ENCODE results near the gene TMEM164.

The TMEM164 gene

GRCh38 chrX:110055616-110056015 is 52.7 kb downstream of the TMEM164 start:
- Histone ChIP-seq H3K27me3 (ENCODE audit: control insufficient read depth, insufficient read depth, low read length) (no peaks in the 10 kb centered on the region; the same call in 1 of the 2 replicates), H3K36me3 (ENCODE audit: control insufficient read depth, insufficient read depth, low read length) (no peaks in the 10 kb centered on the region), H3K27ac (ENCODE audit: low read depth, low read length) (no peak overlapping the region), H3K9me3 (ENCODE audit: control insufficient read depth, insufficient read depth, low read length) (no peaks in the 10 kb centered on the region), H3K9ac (ENCODE audit: low read depth, low read length) (no peak overlapping the region), H3K4me1 (ENCODE audit: control insufficient read depth, insufficient read depth, low read length) (peaks cover 10% of the 10 kb centered on the region), H3K4me3 (ENCODE audit: low read depth, low read length) (no peak overlapping the region)

- Histone ChIP-seq H3K4me1 (ENCODE audit: control insufficient read depth, insufficient read depth, low read length) (peaks cover 2% of the 10 kb centered on the region), H3K27ac (ENCODE audit: low read depth, low read length) (no peak overlapping the region), H3K4me3 (ENCODE audit: low read depth, low read length) (no peak overlapping the region), H3K9ac (ENCODE audit: low read depth, low read length) (no peak overlapping the region), H3K27me3 (ENCODE audit: control insufficient read depth, insufficient read depth, low read length) (no peaks in the 10 kb centered on the region; the same call in 1 of the 2 replicates), H3K36me3 (ENCODE audit: control insufficient read depth, insufficient read depth, low read length) (no peaks in the 10 kb centered on the region), H3K9me3 (ENCODE audit: control insufficient read depth, insufficient read depth, low read length) (no peaks in the 10 kb centered on the region)
Observed at GRCh38 chrX:110056419-110056818, 53.5 kb downstream of the TMEM164 start.

GRCh38 chrX:110059410-110059809 is 56.5 kb downstream of the TMEM164 start:
- H3K27ac ChIP-seq (ENCODE audit: low read depth, low read length): no peak overlapping the region
- H3K9ac ChIP-seq (ENCODE audit: low read depth, low read length): no peak overlapping the region
- no peaks in the 10 kb centered on the region for H3K9me3 ChIP-seq (ENCODE audit: control insufficient read depth, insufficient read depth, low read length)
- no peaks in the 10 kb centered on the region for H3K4me1 ChIP-seq (ENCODE audit: control insufficient read depth, insufficient read depth, low read length)
- H3K4me3 ChIP-seq (ENCODE audit: low read depth, low read length): no peak overlapping the region
- no peaks in the 10 kb centered on the region for H3K36me3 ChIP-seq (ENCODE audit: control insufficient read depth, insufficient read depth, low read length)
- no peaks in the 10 kb centered on the region; the same call in 1 of the 2 replicates for H3K27me3 ChIP-seq (ENCODE audit: control insufficient read depth, insufficient read depth, low read length)

- Histone ChIP-seq H3K9ac (ENCODE audit: low read depth, low read length) (no peak overlapping the region), H3K27me3 (ENCODE audit: control insufficient read depth, insufficient read depth, low read length) (no peaks in the 10 kb centered on the region; the same call in 1 of the 2 replicates), H3K4me1 (ENCODE audit: control insufficient read depth, insufficient read depth, low read length) (no peaks in the 10 kb centered on the region), H3K9me3 (ENCODE audit: control insufficient read depth, insufficient read depth, low read length) (no peaks in the 10 kb centered on the region), H3K36me3 (ENCODE audit: control insufficient read depth, insufficient read depth, low read length) (no peaks in the 10 kb centered on the region), H3K27ac (ENCODE audit: low read depth, low read length) (no peak overlapping the region), H3K4me3 (ENCODE audit: low read depth, low read length) (no peak overlapping the region)
Observed at GRCh38 chrX:110060317-110060716, 57.4 kb downstream of the TMEM164 start.

- no peaks in the 10 kb centered on the region for H3K36me3 ChIP-seq (ENCODE audit: control insufficient read depth, insufficient read depth, low read length)
- H3K4me1 ChIP-seq (ENCODE audit: control insufficient read depth, insufficient read depth, low read length): no peaks in the 10 kb centered on the region
- H3K9ac ChIP-seq (ENCODE audit: low read depth, low read length): no peak overlapping the region
- no peak overlapping the region for H3K27ac ChIP-seq (ENCODE audit: low read depth, low read length)
- no peaks in the 10 kb centered on the region for H3K9me3 ChIP-seq (ENCODE audit: control insufficient read depth, insufficient read depth, low read length)
- no peaks in the 10 kb centered on the region for H3K27me3 ChIP-seq (ENCODE audit: control insufficient read depth, insufficient read depth, low read length)
- no peak overlapping the region for H3K4me3 ChIP-seq (ENCODE audit: low read depth, low read length)
Observed at GRCh38 chrX:110060846-110061537, 58.1 kb downstream of the TMEM164 start.

GRCh38 chrX:110062919-110063318 is 60.0 kb downstream of the TMEM164 start:
- Histone ChIP-seq H3K9ac (ENCODE audit: low read depth, low read length) (no peak overlapping the region), H3K36me3 (ENCODE audit: control insufficient read depth, insufficient read depth, low read length) (peaks cover 7% of the 10 kb centered on the region; the same call in 1 of the 2 replicates), H3K4me3 (ENCODE audit: low read depth, low read length) (no peak overlapping the region), H3K27me3 (ENCODE audit: control insufficient read depth, insufficient read depth, low read length) (no peaks in the 10 kb centered on the region), H3K4me1 (ENCODE audit: control insufficient read depth, insufficient read depth, low read length) (no peaks in the 10 kb centered on the region), H3K9me3 (ENCODE audit: control insufficient read depth, insufficient read depth, low read length) (no peaks in the 10 kb centered on the region), H3K27ac (ENCODE audit: low read depth, low read length) (no peak overlapping the region)

- H3K4me3 ChIP-seq (ENCODE audit: low read depth, low read length): no peak overlapping the region
- H3K9ac ChIP-seq (ENCODE audit: low read depth, low read length): no peak overlapping the region
- no peak overlapping the region for H3K27ac ChIP-seq (ENCODE audit: low read depth, low read length)
- H3K36me3 ChIP-seq (ENCODE audit: control insufficient read depth, insufficient read depth, low read length): peaks cover 8% of the 10 kb centered on the region; the same call in 1 of the 2 replicates
- no peaks in the 10 kb centered on the region for H3K9me3 ChIP-seq (ENCODE audit: control insufficient read depth, insufficient read depth, low read length)
- H3K4me1 ChIP-seq (ENCODE audit: control insufficient read depth, insufficient read depth, low read length): no peaks in the 10 kb centered on the region
- no peaks in the 10 kb centered on the region for H3K27me3 ChIP-seq (ENCODE audit: control insufficient read depth, insufficient read depth, low read length)
Observed at GRCh38 chrX:110066488-110067225, 63.7 kb downstream of the TMEM164 start.

GRCh38 chrX:110070970-110071369 is 68.1 kb downstream of the TMEM164 start:
- no peaks in the 10 kb centered on the region for H3K4me1 ChIP-seq (ENCODE audit: control insufficient read depth, insufficient read depth, low read length)
- no peak overlapping the region for H3K4me3 ChIP-seq (ENCODE audit: low read depth, low read length)
- H3K27ac ChIP-seq (ENCODE audit: low read depth, low read length): no peak overlapping the region
- H3K9me3 ChIP-seq (ENCODE audit: control insufficient read depth, insufficient read depth, low read length): no peaks in the 10 kb centered on the region
- no peaks in the 10 kb centered on the region for H3K27me3 ChIP-seq (ENCODE audit: control insufficient read depth, insufficient read depth, low read length)
- no peak overlapping the region for H3K9ac ChIP-seq (ENCODE audit: low read depth, low read length)
- H3K36me3 ChIP-seq (ENCODE audit: control insufficient read depth, insufficient read depth, low read length): peaks cover 14% of the 10 kb centered on the region

GRCh38 chrX:110081320-110081719 is 78.4 kb downstream of the TMEM164 start:
- Histone ChIP-seq H3K4me3 (ENCODE audit: low read depth, low read length) (no peak overlapping the region), H3K9me3 (ENCODE audit: control insufficient read depth, insufficient read depth, low read length) (no peaks in the 10 kb centered on the region), H3K27ac (ENCODE audit: low read depth, low read length) (no peak overlapping the region), H3K36me3 (ENCODE audit: control insufficient read depth, insufficient read depth, low read length) (no peaks in the 10 kb centered on the region), H3K4me1 (ENCODE audit: control insufficient read depth, insufficient read depth, low read length) (0 out of 2 replicates have a peak, but pooled peaks cover 3% of the 10 kb centered on the region), H3K9ac (ENCODE audit: low read depth, low read length) (no peak overlapping the region), H3K27me3 (ENCODE audit: control insufficient read depth, insufficient read depth, low read length) (0 out of 2 replicates have a peak, but pooled peaks cover 3% of the 10 kb centered on the region)

- H3K4me1 ChIP-seq (ENCODE audit: control insufficient read depth, insufficient read depth, low read length): 0 out of 2 replicates have a peak, but pooled peaks cover 3% of the 10 kb centered on the region
- H3K27me3 ChIP-seq (ENCODE audit: control insufficient read depth, insufficient read depth, low read length): 0 out of 2 replicates have a peak, but pooled peaks cover 3% of the 10 kb centered on the region
- H3K27ac ChIP-seq (ENCODE audit: low read depth, low read length): no peak overlapping the region
- H3K9ac ChIP-seq (ENCODE audit: low read depth, low read length): no peak overlapping the region
- no peaks in the 10 kb centered on the region for H3K36me3 ChIP-seq (ENCODE audit: control insufficient read depth, insufficient read depth, low read length)
- H3K4me3 ChIP-seq (ENCODE audit: low read depth, low read length): no peak overlapping the region
- H3K9me3 ChIP-seq (ENCODE audit: control insufficient read depth, insufficient read depth, low read length): no peaks in the 10 kb centered on the region
Observed at GRCh38 chrX:110081740-110082139, 78.8 kb downstream of the TMEM164 start.

GRCh38 chrX:110082161-110082560 is 79.2 kb downstream of the TMEM164 start:
- H3K9me3 ChIP-seq (ENCODE audit: control insufficient read depth, insufficient read depth, low read length): no peaks in the 10 kb centered on the region
- H3K4me3 ChIP-seq (ENCODE audit: low read depth, low read length): no peak overlapping the region
- H3K27me3 ChIP-seq (ENCODE audit: control insufficient read depth, insufficient read depth, low read length): 0 out of 2 replicates have a peak, but pooled peaks cover 3% of the 10 kb centered on the region
- no peak overlapping the region for H3K9ac ChIP-seq (ENCODE audit: low read depth, low read length)
- no peaks in the 10 kb centered on the region for H3K36me3 ChIP-seq (ENCODE audit: control insufficient read depth, insufficient read depth, low read length)
- no peak overlapping the region for H3K27ac ChIP-seq (ENCODE audit: low read depth, low read length)
- 0 out of 2 replicates have a peak, but pooled peaks cover 3% of the 10 kb centered on the region for H3K4me1 ChIP-seq (ENCODE audit: control insufficient read depth, insufficient read depth, low read length)

Data from HUES48 (cell line).